Cardiac muscle cell (in vitro differentiated cells and primary cell): ENCODE measurements around the gene ARHGEF33. TPM values are rescaled to one million over a fixed set of nuclear protein-coding genes. Genes with fewer than 3 reads are reported as not detected.
A peak's percentile ranks its signal among the peaks of the same experiment; 100 is the strongest.

ENCODE experiments used
- DNase-seq, 2 donors: peaks; one replicate each; pipeline versions ENCODE4 v3.0.0 to v3.0.0-alpha.2; 2010 to 2017; ENCODE audit warnings: low read depth in 1 of 2, low spot score in 1 of 2
- H3K27ac ChIP-seq: fragments of 200-600 bp; sonication (generic); 2 replicates; pipeline ENCODE4 v1.5.1; 2016
- H3K27me3 ChIP-seq: fragments of 200-600 bp; sonication (generic); 2 replicates; pipeline ENCODE4 v1.6.0; 2016; ENCODE audit warnings: control low read depth
- H3K36me3 ChIP-seq: fragments of 200-600 bp; sonication (generic); 2 replicates; pipeline ENCODE4 v1.5.1; 2016; ENCODE audit warnings: control low read depth
- H3K4me1 ChIP-seq: fragments of 200-600 bp; sonication (generic); 2 replicates; pipeline ENCODE4 v1.8.1; 2017; ENCODE audit warnings: low read depth, mild to moderate bottlenecking, mixed run types
- H3K4me3 ChIP-seq: fragments of 200-600 bp; sonication (generic); 2 replicates; pipeline ENCODE4 v1.5.1; 2016; ENCODE audit warnings: mild to moderate bottlenecking
- H3K9me3 ChIP-seq: fragments of 200-600 bp; sonication (generic); 2 replicates; pipeline ENCODE4 v1.5.1; 2017; ENCODE audit warnings: low read depth, mild to moderate bottlenecking, control low read depth
- CTCF ChIP-seq: IDR thresholded peaks from 2 replicates; pipeline ENCODE4 v1.5.1; 2012; ENCODE audit warnings: low read depth, mild to moderate bottlenecking, low read length
- polyA plus RNA-seq: library from polyadenylated mRNA; unstranded; fragments of >200 nt; fragmentation: Nextera tagmentation; extraction: Ambion mirVana; gene quantifications from 2 replicates; pipeline ENCODE4 v1.2.1, GENCODE V29; 2016
- total RNA-seq: library from RNA; depleted of rRNA; stranded (reverse); fragments of >200 nt; gene quantifications from 2 replicates; pipeline ENCODE4 v1.2.3, GENCODE V29; 2016

The ARHGEF33 gene
- total and polyA plus RNA-seq, 2 experiments from 2014 or later, result 1.0 TPM

GRCh38 chr2:38945911-38946310 lies 56.2 kb downstream of the ARHGEF33 start:
- H3K27ac ChIP-seq, result no peak overlapping the region
- no peaks in the 10 kb centered on the region for H3K36me3 ChIP-seq
- peaks cover 5% of the 10 kb centered on the region for H3K4me1 ChIP-seq
- H3K4me3 ChIP-seq, result no peak overlapping the region
- no peaks in the 10 kb centered on the region for H3K9me3 ChIP-seq
- no peaks in the 10 kb centered on the region for H3K27me3 ChIP-seq
- TF ChIP-seq CTCF, result no peak
- no peak for DNase-seq

DNA sequence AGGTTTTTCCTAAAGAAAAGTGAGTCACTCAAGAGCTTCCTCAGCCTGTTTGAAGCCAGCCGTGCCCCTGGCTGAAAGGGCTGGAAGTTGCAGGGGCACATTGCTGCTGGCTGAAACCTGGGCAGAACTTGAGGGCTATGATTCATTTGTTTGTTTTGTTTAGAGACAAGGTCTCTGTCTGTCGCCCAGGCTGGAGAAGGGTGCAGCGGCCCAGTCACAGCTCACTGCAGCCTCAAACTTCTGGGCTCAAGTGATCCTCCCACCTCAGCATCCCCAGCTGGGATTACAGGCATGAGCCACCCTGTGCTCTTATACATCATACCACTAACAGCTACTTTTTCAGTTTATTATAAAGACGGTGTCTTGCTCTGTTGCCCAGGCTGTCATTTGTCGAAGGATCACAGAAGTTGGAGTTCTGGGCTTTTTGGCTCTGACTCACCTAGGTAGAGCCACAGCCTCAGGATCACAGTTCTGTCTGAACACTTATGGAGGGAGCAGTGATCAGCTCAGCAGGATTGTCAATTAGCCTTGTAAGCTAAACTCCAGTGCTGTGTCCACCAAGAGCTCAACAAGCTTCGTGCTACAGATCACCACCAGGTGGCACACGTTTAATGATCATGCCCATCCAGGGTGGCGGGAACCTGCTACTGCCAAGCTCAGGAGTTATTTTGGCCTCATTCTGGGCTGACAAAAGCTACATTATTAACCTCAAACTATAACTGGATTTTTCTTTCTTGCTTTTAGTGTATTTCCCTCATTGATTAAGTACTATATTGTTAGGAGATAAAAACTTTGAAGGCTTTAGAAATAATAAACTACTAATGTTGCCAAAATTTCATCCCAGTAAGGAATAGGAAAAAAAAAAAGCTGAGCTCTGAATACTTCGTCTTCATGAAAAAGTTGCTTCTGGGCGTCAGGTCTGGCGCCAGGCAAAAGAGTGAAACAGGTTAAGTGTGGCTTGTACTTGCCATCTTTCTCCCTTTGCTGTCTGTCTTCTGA lies 57.9 kb downstream of the ARHGEF33 start:
- Histone ChIP-seq H3K27me3 (no peaks in the 10 kb centered on the region), H3K9me3 (no peaks in the 10 kb centered on the region), H3K4me3 (no peak overlapping the region), H3K4me1 (peaks cover 5% of the 10 kb centered on the region), H3K36me3 (no peaks in the 10 kb centered on the region), H3K27ac (no peak overlapping the region)
- peak; percentile 82 to 89 for DNase-seq
- TF ChIP-seq CTCF, result peak; percentile 72

- Histone ChIP-seq H3K36me3 (no peaks in the 10 kb centered on the region), H3K4me3 (no peak overlapping the region), H3K27ac (no peak overlapping the region), H3K4me1 (peaks cover 5% of the 10 kb centered on the region), H3K27me3 (no peaks in the 10 kb centered on the region), H3K9me3 (no peaks in the 10 kb centered on the region)
- no peak for DNase-seq
- no peak for TF ChIP-seq CTCF
Measured at GRCh38 chr2:38948387-38948882, 58.8 kb downstream of the ARHGEF33 start.

GRCh38 chr2:38948995-38949394 lies 59.3 kb downstream of the ARHGEF33 start:
- no peak overlapping the region for H3K4me3 ChIP-seq
- DNase-seq, result no peak
- H3K27me3 ChIP-seq, result no peaks in the 10 kb centered on the region
- H3K9me3 ChIP-seq, result no peaks in the 10 kb centered on the region
- no peaks in the 10 kb centered on the region for H3K36me3 ChIP-seq
- peaks cover under 1% of the 10 kb centered on the region for H3K4me1 ChIP-seq
- no peak overlapping the region for H3K27ac ChIP-seq
- TF ChIP-seq CTCF, result no peak

- Histone ChIP-seq H3K36me3 (no peaks in the 10 kb centered on the region), H3K27me3 (no peaks in the 10 kb centered on the region), H3K27ac (no peak overlapping the region), H3K4me3 (no peak overlapping the region), H3K4me1 (no peaks in the 10 kb centered on the region), H3K9me3 (no peaks in the 10 kb centered on the region)
- TF ChIP-seq CTCF, result no peak
- DNase-seq, result no peak
Measured at GRCh38 chr2:38951766-38952165, 62.1 kb downstream of the ARHGEF33 start.
